SK-N-SH treated with all-trans-retinoic acid at 6 μM for 48 hours (cell line): ENCODE measurements around the gene ASPRV1.

ENCODE experiments used
- ATAC-seq: fragments of 200-7000 bp; cut with Tn5 transposase; 3 replicates; pipeline ENCODE4 v1.9.1; 2020; ENCODE audit warnings: mild to moderate bottlenecking, moderate library complexity
- ARNTL ChIP-seq: fragments of 450-650 bp; formaldehyde crosslinking; IDR thresholded peaks from 2 replicates; pipeline ENCODE4 v1.5.0; 2020; ENCODE audit warnings: low read depth, mild to moderate bottlenecking, moderate library complexity, borderline replicate concordance
- BACH2 ChIP-seq: fragments of 250-450 bp; sonication (Bioruptor Pico); IDR thresholded peaks from 2 replicates; pipeline ENCODE4 v1.9.0; 2021; ENCODE audit warnings: mild to moderate bottlenecking, borderline replicate concordance
- CSDC2 ChIP-seq: fragments of 250-450 bp; sonication (Bioruptor Pico); IDR thresholded peaks from 2 replicates; pipeline ENCODE4 v1.5.0; 2020; ENCODE audit warnings: mild to moderate bottlenecking, moderate library complexity
- ESRRG ChIP-seq: fragments of 250-450 bp; sonication (Bioruptor Pico); IDR thresholded peaks from 2 replicates; pipeline ENCODE4 v1.6.1; 2021; ENCODE audit warnings: mild to moderate bottlenecking
- GLIS3 ChIP-seq: fragments of 250-450 bp; sonication (Bioruptor Pico); IDR thresholded peaks from 2 replicates; pipeline ENCODE4 v1.5.0; 2020; ENCODE audit warnings: mild to moderate bottlenecking, moderate library complexity
- ISL1 ChIP-seq: fragments of 250-450 bp; sonication (Bioruptor Pico); IDR thresholded peaks from 2 replicates; pipeline ENCODE4 v2.1.2; 2022; ENCODE audit warnings: mild to moderate bottlenecking, moderate library complexity
- PPARA ChIP-seq: fragments of 250-450 bp; sonication (Bioruptor Pico); IDR thresholded peaks from 2 replicates; pipeline ENCODE4 v1.5.0; 2020; ENCODE audit warnings: mild to moderate bottlenecking, borderline replicate concordance
- TCF4 ChIP-seq: fragments of 250-450 bp; sonication (Bioruptor Pico); IDR thresholded peaks from 2 replicates; pipeline ENCODE4 v1.8.0; 2021; ENCODE audit warnings: mild to moderate bottlenecking, moderate library complexity, borderline replicate concordance
- ZC3H10 ChIP-seq: fragments of 250-450 bp; sonication (Bioruptor Pico); IDR thresholded peaks from 2 replicates; pipeline ENCODE4 v1.5.1; 2021; ENCODE audit warnings: mild to moderate bottlenecking, moderate library complexity
- ZFP3 ChIP-seq: fragments of 250-450 bp; sonication (Bioruptor Pico); IDR thresholded peaks from 2 replicates; pipeline ENCODE4 v1.5.0; 2020; ENCODE audit warnings: mild to moderate bottlenecking, moderate library complexity
- ZNF565 ChIP-seq: fragments of 450-650 bp; formaldehyde crosslinking; conservative IDR thresholded peaks from 2 replicates; pipeline ENCODE4 v1.5.0; 2020; ENCODE audit warnings: low read depth, mild to moderate bottlenecking, moderate library complexity
- ZNF70 ChIP-seq: fragments of 450-650 bp; formaldehyde crosslinking; IDR thresholded peaks from 2 replicates; pipeline ENCODE4 v1.5.0; 2020; ENCODE audit warnings: mild to moderate bottlenecking, moderate library complexity
- TF ChIP-seq, protein P1 (sequence below): fragments of 250-450 bp; sonication (Bioruptor Pico); IDR thresholded peaks from 2 replicates; pipeline ENCODE4 v1.8.0; 2020; ENCODE audit warnings: mild to moderate bottlenecking, moderate library complexity, borderline replicate concordance
- TF ChIP-seq, protein P2 (sequence below): fragments of 250-450 bp; sonication (Bioruptor Pico); IDR thresholded peaks from 2 replicates; pipeline ENCODE4 v1.5.1; 2020; ENCODE audit warnings: low read depth, mild to moderate bottlenecking, moderate library complexity
- TF ChIP-seq, protein P3 (sequence below): fragments of 250-450 bp; sonication (Bioruptor Pico); IDR thresholded peaks from 2 replicates; pipeline ENCODE4 v1.5.1; 2021; ENCODE audit warnings: mild to moderate bottlenecking, moderate library complexity
- TF ChIP-seq, protein P4 (sequence below): fragments of 250-450 bp; sonication (Bioruptor Pico); IDR thresholded peaks from 2 replicates; pipeline ENCODE4 v1.5.0; 2020; ENCODE audit warnings: mild to moderate bottlenecking, moderate library complexity
- TF ChIP-seq, protein P5 (sequence below): fragments of 250-450 bp; sonication (Bioruptor Pico); IDR thresholded peaks from 2 replicates; pipeline ENCODE4 v1.8.0; 2021; ENCODE audit warnings: low read depth, mild to moderate bottlenecking, moderate library complexity, borderline replicate concordance

ASPRV1 gene

DNA sequence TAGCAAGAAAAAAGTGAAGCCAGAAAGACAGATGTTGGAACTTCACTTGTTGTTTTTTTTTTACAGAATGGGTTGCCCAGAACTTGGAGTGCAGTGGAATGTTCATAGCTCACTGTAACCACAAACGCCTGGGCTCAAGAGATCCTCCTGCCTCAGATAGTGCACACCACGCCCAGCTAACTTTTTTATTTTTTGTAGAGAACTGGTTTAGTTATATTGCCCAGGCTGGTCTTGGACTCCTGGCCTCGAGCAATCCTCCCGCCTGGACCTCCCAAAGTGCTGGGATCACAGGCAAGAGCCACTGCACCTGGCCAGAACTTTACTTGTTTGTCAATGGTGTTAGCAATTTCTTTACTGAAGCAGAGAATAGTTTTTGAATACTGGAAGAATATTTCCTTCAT is 11.9 kb upstream of the ASPRV1 start:
- TF ChIP-seq ISL1 (CRISPR knock-in tag) (no peak), ZNF70 (CRISPR knock-in tag) (no peak), PPARA (no peak), ZC3H10 (no peak), GLIS3 (no peak), ZFP3 (CRISPR knock-in tag) (no peak), TCF4 (CRISPR knock-in tag) (no peak)
- TF ChIP-seq, protein P1, sequence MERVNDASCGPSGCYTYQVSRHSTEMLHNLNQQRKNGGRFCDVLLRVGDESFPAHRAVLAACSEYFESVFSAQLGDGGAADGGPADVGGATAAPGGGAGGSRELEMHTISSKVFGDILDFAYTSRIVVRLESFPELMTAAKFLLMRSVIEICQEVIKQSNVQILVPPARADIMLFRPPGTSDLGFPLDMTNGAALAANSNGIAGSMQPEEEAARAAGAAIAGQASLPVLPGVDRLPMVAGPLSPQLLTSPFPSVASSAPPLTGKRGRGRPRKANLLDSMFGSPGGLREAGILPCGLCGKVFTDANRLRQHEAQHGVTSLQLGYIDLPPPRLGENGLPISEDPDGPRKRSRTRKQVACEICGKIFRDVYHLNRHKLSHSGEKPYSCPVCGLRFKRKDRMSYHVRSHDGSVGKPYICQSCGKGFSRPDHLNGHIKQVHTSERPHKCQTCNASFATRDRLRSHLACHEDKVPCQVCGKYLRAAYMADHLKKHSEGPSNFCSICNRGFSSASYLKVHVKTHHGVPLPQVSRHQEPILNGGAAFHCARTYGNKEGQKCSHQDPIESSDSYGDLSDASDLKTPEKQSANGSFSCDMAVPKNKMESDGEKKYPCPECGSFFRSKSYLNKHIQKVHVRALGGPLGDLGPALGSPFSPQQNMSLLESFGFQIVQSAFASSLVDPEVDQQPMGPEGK (CRISPR knock-in tag): no peak
- TF ChIP-seq, protein P2, sequence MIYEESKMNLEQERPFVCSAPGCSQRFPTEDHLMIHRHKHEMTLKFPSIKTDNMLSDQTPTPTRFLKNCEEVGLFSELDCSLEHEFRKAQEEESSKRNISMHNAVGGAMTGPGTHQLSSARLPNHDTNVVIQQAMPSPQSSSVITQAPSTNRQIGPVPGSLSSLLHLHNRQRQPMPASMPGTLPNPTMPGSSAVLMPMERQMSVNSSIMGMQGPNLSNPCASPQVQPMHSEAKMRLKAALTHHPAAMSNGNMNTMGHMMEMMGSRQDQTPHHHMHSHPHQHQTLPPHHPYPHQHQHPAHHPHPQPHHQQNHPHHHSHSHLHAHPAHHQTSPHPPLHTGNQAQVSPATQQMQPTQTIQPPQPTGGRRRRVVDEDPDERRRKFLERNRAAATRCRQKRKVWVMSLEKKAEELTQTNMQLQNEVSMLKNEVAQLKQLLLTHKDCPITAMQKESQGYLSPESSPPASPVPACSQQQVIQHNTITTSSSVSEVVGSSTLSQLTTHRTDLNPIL: no peak
- TF ChIP-seq, protein P3, sequence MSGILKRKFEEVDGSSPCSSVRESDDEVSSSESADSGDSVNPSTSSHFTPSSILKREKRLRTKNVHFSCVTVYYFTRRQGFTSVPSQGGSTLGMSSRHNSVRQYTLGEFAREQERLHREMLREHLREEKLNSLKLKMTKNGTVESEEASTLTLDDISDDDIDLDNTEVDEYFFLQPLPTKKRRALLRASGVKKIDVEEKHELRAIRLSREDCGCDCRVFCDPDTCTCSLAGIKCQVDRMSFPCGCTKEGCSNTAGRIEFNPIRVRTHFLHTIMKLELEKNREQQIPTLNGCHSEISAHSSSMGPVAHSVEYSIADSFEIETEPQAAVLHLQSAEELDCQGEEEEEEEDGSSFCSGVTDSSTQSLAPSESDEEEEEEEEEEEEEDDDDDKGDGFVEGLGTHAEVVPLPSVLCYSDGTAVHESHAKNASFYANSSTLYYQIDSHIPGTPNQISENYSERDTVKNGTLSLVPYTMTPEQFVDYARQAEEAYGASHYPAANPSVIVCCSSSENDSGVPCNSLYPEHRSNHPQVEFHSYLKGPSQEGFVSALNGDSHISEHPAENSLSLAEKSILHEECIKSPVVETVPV (CRISPR knock-in tag): no peak
- ATAC-seq: no peak

DNA sequence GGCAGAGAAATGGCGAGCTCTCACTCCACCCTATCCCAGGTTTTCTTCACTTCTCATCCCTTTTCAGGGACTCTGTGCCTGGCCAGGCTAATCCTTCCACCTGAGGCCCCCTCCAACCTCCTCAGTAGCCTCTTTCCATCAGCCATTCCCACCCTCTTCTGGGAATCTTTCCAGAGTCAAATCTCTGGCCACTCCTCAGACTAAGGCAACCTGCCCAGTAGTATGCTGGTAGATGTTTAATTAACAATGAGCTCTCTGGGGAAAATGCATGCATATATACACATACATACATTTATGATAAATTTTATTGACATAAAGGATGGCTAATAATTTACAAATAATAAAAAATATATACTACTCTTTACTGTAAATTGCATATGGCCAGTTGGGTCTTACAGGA is 11.4 kb upstream of the ASPRV1 start:
- no peak for ATAC-seq

DNA sequence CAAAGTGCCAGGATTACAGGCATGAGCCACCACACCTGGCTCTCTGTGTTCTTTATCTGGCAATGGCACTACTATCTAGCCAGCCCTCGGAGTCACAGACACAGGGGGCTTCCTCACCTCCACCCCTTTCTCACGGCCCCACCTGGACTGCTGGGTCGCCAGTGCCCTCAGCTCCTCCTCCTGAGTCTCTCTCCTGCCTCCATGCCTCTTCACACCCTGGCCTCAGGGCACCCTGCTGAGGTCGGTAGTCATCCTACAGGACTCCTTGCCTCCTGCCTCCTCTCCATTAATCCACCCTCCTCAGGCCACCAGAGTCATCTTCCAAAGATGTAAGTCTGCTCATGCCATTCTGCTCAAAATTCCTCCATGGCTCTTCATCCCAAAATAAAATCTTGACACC is 8.6 kb upstream of the ASPRV1 start:
- no peak for ATAC-seq

More for the DNA sequence above, 11.4 kb upstream of the ASPRV1 start:
- TF ChIP-seq, protein P2: no peak
- TF ChIP-seq ARNTL (CRISPR knock-in tag): no peak
- TF ChIP-seq GLIS3: no peak
- TF ChIP-seq BACH2 (CRISPR knock-in tag): no peak
- TF ChIP-seq, protein P3 (CRISPR knock-in tag): no peak
- TF ChIP-seq, protein P4, sequence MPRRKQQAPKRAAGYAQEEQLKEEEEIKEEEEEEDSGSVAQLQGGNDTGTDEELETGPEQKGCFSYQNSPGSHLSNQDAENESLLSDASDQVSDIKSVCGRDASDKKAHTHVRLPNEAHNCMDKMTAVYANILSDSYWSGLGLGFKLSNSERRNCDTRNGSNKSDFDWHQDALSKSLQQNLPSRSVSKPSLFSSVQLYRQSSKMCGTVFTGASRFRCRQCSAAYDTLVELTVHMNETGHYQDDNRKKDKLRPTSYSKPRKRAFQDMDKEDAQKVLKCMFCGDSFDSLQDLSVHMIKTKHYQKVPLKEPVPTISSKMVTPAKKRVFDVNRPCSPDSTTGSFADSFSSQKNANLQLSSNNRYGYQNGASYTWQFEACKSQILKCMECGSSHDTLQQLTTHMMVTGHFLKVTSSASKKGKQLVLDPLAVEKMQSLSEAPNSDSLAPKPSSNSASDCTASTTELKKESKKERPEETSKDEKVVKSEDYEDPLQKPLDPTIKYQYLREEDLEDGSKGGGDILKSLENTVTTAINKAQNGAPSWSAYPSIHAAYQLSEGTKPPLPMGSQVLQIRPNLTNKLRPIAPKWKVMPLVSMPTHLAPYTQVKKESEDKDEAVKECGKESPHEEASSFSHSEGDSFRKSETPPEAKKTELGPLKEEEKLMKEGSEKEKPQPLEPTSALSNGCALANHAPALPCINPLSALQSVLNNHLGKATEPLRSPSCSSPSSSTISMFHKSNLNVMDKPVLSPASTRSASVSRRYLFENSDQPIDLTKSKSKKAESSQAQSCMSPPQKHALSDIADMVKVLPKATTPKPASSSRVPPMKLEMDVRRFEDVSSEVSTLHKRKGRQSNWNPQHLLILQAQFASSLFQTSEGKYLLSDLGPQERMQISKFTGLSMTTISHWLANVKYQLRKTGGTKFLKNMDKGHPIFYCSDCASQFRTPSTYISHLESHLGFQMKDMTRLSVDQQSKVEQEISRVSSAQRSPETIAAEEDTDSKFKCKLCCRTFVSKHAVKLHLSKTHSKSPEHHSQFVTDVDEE (CRISPR knock-in tag): no peak
- TF ChIP-seq ZC3H10: no peak
- TF ChIP-seq ZNF565 (CRISPR knock-in tag): no peak

More for the DNA sequence above, 8.6 kb upstream of the ASPRV1 start:
- TF ChIP-seq GLIS3: no peak
- TF ChIP-seq CSDC2 (CRISPR knock-in tag): no peak
- TF ChIP-seq, protein P5, sequence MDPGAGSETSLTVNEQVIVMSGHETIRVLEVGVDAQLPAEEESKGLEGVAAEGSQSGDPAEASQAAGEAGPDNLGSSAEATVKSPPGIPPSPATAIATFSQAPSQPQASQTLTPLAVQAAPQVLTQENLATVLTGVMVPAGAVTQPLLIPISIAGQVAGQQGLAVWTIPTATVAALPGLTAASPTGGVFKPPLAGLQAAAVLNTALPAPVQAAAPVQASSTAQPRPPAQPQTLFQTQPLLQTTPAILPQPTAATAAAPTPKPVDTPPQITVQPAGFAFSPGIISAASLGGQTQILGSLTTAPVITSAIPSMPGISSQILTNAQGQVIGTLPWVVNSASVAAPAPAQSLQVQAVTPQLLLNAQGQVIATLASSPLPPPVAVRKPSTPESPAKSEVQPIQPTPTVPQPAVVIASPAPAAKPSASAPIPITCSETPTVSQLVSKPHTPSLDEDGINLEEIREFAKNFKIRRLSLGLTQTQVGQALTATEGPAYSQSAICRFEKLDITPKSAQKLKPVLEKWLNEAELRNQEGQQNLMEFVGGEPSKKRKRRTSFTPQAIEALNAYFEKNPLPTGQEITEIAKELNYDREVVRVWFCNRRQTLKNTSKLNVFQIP (CRISPR knock-in tag): no peak
- no peak for TF ChIP-seq ESRRG (CRISPR knock-in tag)
